Panc1 (cell line): ENCODE measurements around the gene GPLD1.

Experiments used
- CTCF ChIP-seq: fragments of 450-650 bp; IDR thresholded peaks from 2 replicates; pipeline ENCODE4 v1.5.1; 2017; ENCODE audit warnings: mild to moderate bottlenecking
- SIN3A ChIP-seq: IDR thresholded peaks from 2 replicates; pipeline ENCODE4 v1.6.1; 2012; ENCODE audit warnings: low read depth, mild to moderate bottlenecking, low read length, moderate library complexity, borderline replicate concordance; ENCODE audit not compliant: insufficient read depth

- TF ChIP-seq CTCF, result no peak
- TF ChIP-seq SIN3A, result no peak
Observed at GRCh38 chr6:24464253-24465038, 24.9 kb downstream of the GPLD1 start.
